Right lung (tissue), 5 donors: Measurements from ENCODE around the gene IL1RAPL2. TPM values are rescaled to one million over a fixed set of nuclear protein-coding genes. Genes with fewer than 3 reads are reported as not detected.

ENCODE experiments used
- DNase-seq, 2 donors: peaks; one replicate each; pipeline ENCODE4 v3.0.0-alpha.2; 2013
- polyA plus RNA-seq, 5 donors: library from polyadenylated mRNA; unstranded; fragments of 120-200 nt; gene quantifications; one replicate each; pipeline versions ENCODE4 v1.2.1 to v1.2.3, GENCODE V29; 2013; ENCODE audit warnings: inconsistent platforms in 1 of 5, low replicate concordance in 1 of 5; ENCODE audit not compliant: insufficient read length in 5 of 5, insufficient read depth in 1 of 5

IL1RAPL2 gene
- polyA plus RNA-seq, 5 donors: 0.32 to 0.76 (median 0.64) TPM

DNA sequence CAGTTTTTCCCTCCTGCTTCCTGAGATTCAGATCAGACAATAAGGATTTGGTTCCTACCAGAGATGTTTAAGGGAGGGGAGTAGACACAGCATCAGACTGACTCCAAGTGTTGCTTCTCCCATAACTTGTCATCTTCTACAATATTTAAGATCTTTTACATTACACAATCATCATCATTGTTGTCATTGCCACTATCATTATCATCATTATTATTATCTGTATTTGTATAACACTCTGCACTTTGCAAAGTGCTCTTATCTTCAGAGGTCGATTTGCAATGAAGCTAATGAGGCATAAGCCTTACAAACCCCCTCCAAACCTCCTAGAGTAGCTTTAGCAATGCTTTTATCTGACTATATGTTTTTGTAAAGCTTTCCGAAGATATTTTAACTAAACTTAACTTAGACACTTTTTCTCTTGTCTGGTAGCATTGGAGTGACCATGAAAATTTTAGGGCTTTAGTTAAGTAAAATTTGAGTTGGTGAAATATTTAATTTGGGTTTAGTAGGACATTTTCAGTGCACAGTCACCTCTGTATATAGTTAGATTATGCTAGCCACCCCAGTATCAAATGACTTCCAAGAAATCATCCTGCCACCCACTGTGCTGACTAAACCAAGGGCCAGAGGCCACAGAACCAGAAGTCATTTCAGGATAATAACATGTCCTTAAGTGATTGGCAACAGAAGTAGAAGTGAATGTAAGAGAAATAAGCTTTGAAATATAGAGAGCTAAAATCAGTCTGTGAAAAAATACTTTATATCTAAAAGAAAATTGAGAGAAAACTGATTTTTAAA lies 1132.2 kb downstream of the IL1RAPL2 start:
- DNase-seq: no peak

DNA sequence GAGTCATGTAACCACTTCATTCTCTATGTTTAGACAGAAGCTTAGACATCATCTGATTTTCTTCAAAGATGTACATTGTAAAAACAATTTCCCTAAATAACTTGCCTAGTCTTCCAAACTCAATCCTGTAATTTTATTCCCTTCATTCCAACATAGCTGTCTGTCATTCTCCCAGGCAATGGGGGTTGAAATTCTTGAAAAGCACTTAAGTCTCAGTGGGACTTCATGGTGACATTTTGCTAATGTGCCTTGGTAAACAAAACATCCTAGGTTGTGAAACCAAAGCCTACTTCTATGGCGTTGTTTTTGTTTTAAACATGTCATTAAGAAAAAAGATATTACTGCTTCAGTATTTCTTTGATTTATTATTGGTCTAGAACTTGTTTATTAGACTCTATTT lies 1134.3 kb downstream of the IL1RAPL2 start:
- no peak for DNase-seq

GRCh38 chrX:105701310-105702052 lies 1135.5 kb downstream of the IL1RAPL2 start:
- no peak for DNase-seq

GRCh38 chrX:105703876-105704275 lies 1137.9 kb downstream of the IL1RAPL2 start:
- no peak for DNase-seq

DNA sequence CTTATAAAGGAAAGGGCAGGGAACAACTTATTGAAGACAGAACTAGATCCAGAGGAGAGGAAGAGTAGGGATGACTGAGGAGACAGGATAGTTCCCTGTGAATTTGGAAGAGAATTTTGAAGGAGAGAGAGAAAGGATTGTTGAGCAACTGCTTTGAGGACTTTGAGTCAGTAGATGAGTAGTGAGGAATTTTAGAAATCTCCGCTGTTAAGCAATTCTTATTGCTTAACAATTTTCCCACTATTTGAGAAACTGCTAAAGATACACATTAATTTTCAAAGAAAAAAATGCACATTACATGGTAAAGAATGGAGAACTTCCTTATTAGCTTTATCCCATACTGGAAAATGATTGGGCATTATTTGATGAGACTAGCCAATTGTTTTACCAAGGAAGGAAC lies 1140.0 kb downstream of the IL1RAPL2 start:
- DNase-seq: peak in 1 of 2 donors; percentile 20

GRCh38 chrX:105711805-105712204 lies 1145.8 kb downstream of the IL1RAPL2 start:
- no peak for DNase-seq

DNA sequence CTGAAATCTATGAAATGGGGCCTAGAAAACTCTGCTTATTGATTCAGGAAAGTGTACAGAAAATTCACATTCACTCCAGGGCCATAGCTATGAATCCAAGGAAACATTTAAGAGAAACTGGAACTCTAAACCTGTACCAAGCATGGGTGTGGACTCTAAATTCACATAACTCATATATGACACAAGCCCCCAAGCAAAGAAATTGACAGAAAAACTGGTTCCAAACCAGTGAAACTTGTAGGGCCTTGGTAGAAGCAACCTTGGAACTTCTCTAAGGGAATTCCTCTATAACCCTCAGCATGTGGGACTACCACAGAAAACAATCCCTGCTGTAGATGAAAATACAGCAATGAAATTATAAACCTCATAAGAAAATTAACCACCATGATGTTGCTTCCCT lies 1149.7 kb downstream of the IL1RAPL2 start:
- DNase-seq: no peak

- DNase-seq: no peak
Observed at GRCh38 chrX:105723966-105724735, 1158.2 kb downstream of the IL1RAPL2 start.

DNA sequence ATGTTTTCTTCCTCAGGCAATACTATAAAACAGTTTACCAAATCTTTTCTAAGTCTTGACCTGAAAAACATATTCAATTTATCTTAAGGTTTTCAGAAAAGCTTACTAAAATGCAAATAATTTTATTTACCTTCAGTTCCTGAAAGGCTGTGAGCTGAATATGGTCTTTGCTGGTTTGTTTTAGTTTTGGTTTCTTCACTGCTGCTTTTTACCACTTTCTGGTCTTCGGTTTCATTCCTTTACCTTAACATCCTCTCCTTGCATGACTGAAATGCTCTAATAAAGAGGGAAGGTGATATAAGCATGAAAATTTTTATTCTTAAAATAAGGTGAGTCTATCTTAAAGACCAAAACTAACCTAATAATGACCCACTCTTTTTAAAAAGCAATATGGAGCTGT lies 1159.2 kb downstream of the IL1RAPL2 start:
- no peak for DNase-seq

- no peak for DNase-seq
Observed at GRCh38 chrX:105738162-105738561, 1172.2 kb downstream of the IL1RAPL2 start.

DNA sequence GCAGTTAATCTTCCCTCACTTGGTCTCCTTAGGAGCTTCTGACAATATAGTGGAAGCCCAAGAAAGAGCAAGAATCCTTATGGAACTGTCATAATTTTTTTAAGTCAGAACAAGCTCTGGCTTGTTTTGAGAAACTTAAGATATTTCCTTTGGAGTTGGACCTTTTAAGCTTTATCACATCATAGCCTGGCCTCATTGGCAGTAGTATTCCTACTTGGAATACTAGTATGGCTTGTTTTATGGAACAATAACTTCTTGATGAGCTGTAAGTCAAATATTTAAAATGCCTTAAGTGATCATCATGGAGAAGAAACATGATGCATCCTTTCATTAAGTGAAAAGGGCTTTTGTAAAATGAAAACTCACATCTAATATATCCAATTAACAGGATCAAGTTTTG lies 1178.3 kb downstream of the IL1RAPL2 start:
- DNase-seq: no peak

DNA sequence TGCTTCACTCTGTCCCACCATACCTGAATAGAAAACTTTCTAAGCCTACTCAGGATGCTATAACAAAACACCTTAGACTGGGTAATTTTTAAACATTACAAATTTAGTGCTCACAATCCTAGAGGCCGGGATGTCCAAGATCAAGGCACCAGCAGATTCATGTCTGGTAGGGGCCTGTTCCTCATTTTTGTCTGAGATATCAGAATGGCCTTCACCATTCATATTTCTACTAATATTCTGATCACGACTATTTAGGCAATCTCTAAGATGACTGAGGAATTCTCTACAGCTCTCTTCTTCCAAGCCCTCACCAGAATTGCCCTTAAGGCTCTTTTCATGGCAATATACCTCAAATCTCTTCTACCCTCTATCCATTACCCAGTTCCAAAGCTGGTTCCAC lies 1178.9 kb downstream of the IL1RAPL2 start:
- no peak for DNase-seq

DNA sequence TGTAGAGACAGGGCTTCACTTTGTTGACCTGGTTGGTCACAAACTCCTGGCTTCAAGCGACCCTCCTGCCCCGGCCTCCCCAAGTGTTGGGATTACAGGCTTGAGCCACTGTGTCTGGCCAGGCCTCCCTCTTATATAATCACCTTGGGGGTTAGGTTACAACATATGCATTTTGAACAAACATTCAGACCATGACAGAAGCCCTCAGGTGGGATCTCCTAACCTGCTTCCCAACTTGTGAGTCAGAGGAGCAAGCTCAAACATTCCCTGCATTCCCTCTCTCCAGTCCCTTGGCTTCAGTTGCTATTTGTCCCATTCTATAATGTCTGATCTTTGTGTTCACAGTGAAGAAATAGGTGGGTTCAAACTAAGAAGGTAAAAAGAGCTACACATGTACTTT lies 1179.9 kb downstream of the IL1RAPL2 start:
- no peak for DNase-seq

GRCh38 chrX:105752338-105752956 lies 1186.4 kb downstream of the IL1RAPL2 start:
- no peak for DNase-seq

DNA sequence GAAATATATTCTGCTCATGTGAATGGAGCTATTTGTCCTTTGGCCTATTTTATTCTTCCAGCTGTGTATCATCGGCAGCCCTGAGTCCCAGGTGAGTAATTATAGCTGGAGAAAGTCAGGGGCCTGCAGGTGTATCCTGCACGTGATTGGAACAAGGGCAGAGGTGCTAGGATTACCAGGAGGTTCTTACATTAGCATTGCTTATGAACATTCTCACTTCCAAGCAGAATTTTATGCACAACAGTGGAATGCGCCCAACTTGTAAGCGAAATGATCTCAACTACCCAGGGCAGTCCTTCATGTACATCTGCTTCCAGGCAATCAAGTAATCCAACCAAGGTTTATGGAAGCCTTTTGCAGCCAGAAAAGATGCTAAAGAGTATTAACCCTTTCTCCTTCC lies 1187.4 kb downstream of the IL1RAPL2 start:
- no peak for DNase-seq

GRCh38 chrX:105754286-105754964 lies 1188.4 kb downstream of the IL1RAPL2 start:
- DNase-seq: no peak

GRCh38 chrX:105755109-105755508 lies 1189.1 kb downstream of the IL1RAPL2 start:
- no peak for DNase-seq

DNA sequence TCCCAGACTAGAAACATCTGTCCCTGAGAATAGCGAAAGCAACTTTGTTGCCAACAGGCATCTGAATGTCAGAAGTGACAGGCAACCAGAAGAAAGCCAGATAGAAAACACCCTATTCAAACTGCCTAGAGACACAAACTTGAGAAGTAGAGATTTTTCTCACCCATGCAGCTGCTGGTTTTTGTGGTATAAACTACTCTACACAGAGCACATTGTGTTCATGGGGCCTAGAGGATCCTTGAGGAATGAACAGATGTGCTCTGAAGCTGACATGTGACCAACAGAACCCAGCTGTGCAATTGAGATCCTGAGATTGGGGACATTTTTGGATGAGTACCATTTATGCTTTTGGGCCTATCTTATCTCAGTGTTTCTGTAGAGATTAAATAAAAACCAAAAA lies 1192.8 kb downstream of the IL1RAPL2 start:
- peak in 1 of 2 donors; percentile 32 for DNase-seq

GRCh38 chrX:105759598-105759997 lies 1193.6 kb downstream of the IL1RAPL2 start:
- DNase-seq: no peak

GRCh38 chrX:105765691-105766090 lies 1199.7 kb downstream of the IL1RAPL2 start:
- no peak for DNase-seq

DNA sequence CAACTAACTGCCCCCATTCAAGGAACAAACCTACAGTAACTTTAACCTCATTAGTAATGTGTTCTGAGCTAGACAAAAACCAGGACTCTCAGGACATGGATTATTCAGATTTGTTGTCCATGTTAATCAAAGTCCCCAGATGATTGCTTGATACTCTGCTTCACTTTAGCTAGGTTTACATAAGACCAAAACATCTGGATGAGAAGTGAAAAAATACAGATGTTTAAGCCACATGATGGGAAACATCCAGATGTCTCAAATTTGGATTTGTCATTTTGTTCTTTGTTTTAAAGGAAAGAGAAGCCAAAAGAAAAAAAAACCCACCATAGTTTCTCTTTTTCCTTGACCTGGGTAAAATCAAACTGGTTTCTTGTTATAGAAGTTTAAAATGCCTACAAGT lies 1207.8 kb downstream of the IL1RAPL2 start:
- no peak for DNase-seq
